WTC11 (cell line): ENCODE measurements around the gene XPR1. TPM values are rescaled to one million over a fixed set of nuclear protein-coding genes. Genes with fewer than 3 reads are reported as not detected.

Source experiments
- ATAC-seq: fragments of 200-7000 bp; cut with Tn5 transposase; 2 replicates; pipeline ENCODE4 v1.10.0; 2021; ENCODE audit warnings: mild to moderate bottlenecking, moderate library complexity
- CTCF ChIA-PET: fragments of 300-600 bp; sonication (Branson Sonifier 250); formaldehyde crosslinking; loops from one replicate; lab custom pipeline; 2021; ENCODE audit warnings: antibody characterized with exemption; lab: Charles Lee
- POLR2A ChIA-PET: fragments of 350-600 bp; sonication (Branson Sonifier 250); formaldehyde crosslinking; loops from one replicate; lab custom pipeline; 2021; ENCODE audit warnings: antibody characterized with exemption; lab: Charles Lee
- DNase-seq: peaks from one replicate; pipeline ENCODE4 v3.0.0; 2021; ENCODE audit warnings: low spot score
- H3K27ac Mint-ChIP-seq: 2 replicates; pipeline ENCODE4 v1.8.0; 2021; ENCODE audit warnings: mixed read lengths
- H3K27me3 Mint-ChIP-seq: 2 replicates; pipeline ENCODE4 v1.8.0; 2021; ENCODE audit warnings: low read depth, mild to moderate bottlenecking, moderate library complexity, mixed read lengths
- H3K36me3 Mint-ChIP-seq: 2 replicates; pipeline ENCODE4 v1.8.0; 2021; ENCODE audit warnings: mixed read lengths
- H3K4me1 Mint-ChIP-seq: 2 replicates; pipeline ENCODE4 v1.8.0; 2022; ENCODE audit warnings: mixed read lengths
- H3K4me3 Mint-ChIP-seq: 2 replicates; pipeline ENCODE4 v1.8.0; 2021; ENCODE audit warnings: mild to moderate bottlenecking, moderate library complexity, mixed read lengths
- H3K9me3 Mint-ChIP-seq: 2 replicates; pipeline ENCODE4 v1.8.0; 2021; ENCODE audit warnings: mixed read lengths
- ATF2 ChIP-seq: sonication (generic); formaldehyde crosslinking; IDR thresholded peaks from 2 replicates; pipeline ENCODE4 v1.8.1; 2022; ENCODE audit warnings: low read depth, missing genetic modification reagents, borderline replicate concordance
- CREB1 ChIP-seq: sonication (generic); formaldehyde crosslinking; IDR thresholded peaks from 2 replicates; pipeline ENCODE4 v1.8.0; 2023; ENCODE audit warnings: mild to moderate bottlenecking, missing genetic modification reagents
- E2F4 ChIP-seq: sonication (generic); formaldehyde crosslinking; IDR thresholded peaks from 2 replicates; pipeline ENCODE4 v1.8.1; 2022; ENCODE audit warnings: low read depth, mild to moderate bottlenecking, moderate library complexity, missing genetic modification reagents, borderline replicate concordance
- ELF4 ChIP-seq: sonication (generic); formaldehyde crosslinking; IDR thresholded peaks from 2 replicates; pipeline ENCODE4 v1.8.1; 2022; ENCODE audit warnings: low read depth, mild to moderate bottlenecking, moderate library complexity, missing genetic modification reagents
- ERG ChIP-seq: fragments of 250-450 bp; sonication (Bioruptor Pico); IDR thresholded peaks from 2 replicates; pipeline ENCODE4 v1.8.0; 2021; ENCODE audit warnings: mild to moderate bottlenecking
- ETV6 ChIP-seq: sonication (generic); formaldehyde crosslinking; IDR thresholded peaks from 2 replicates; pipeline ENCODE4 v1.8.1; 2022; ENCODE audit warnings: mild to moderate bottlenecking, missing genetic modification reagents
- FOXJ3 ChIP-seq: sonication (generic); formaldehyde crosslinking; IDR thresholded peaks from 2 replicates; pipeline ENCODE4 v1.9.0; 2021; ENCODE audit warnings: missing genetic modification reagents, mild to moderate bottlenecking, borderline replicate concordance
- FOXP4 ChIP-seq: sonication (generic); formaldehyde crosslinking; IDR thresholded peaks from 2 replicates; pipeline ENCODE4 v1.8.0; 2022; ENCODE audit warnings: mild to moderate bottlenecking, missing genetic modification reagents
- OVOL2 ChIP-seq: fragments of 250-450 bp; sonication (Bioruptor Pico); IDR thresholded peaks from 2 replicates; pipeline ENCODE4 v1.9.0; 2021; ENCODE audit warnings: mild to moderate bottlenecking, borderline replicate concordance
- PRRX2 ChIP-seq: fragments of 250-450 bp; sonication (Bioruptor Pico); IDR thresholded peaks from 2 replicates; pipeline ENCODE4 v1.8.0; 2021; ENCODE audit warnings: mild to moderate bottlenecking
- SMAD4 ChIP-seq: sonication (generic); formaldehyde crosslinking; IDR thresholded peaks from 2 replicates; pipeline ENCODE4 v1.8.0; 2022; ENCODE audit warnings: mild to moderate bottlenecking, missing genetic modification reagents
- STAT6 ChIP-seq: sonication (generic); formaldehyde crosslinking; conservative IDR thresholded peaks from 2 replicates; pipeline ENCODE4 v1.8.1; 2023; ENCODE audit warnings: mild to moderate bottlenecking, low read depth, missing genetic modification reagents, moderate library complexity
- TEAD1 ChIP-seq: sonication (generic); formaldehyde crosslinking; IDR thresholded peaks from 2 replicates; pipeline ENCODE4 v1.8.0; 2022; ENCODE audit warnings: mild to moderate bottlenecking, missing genetic modification reagents
- ZBTB21 ChIP-seq: sonication (generic); formaldehyde crosslinking; IDR thresholded peaks from 2 replicates; pipeline ENCODE4 v1.8.1; 2023; ENCODE audit warnings: mild to moderate bottlenecking, missing genetic modification reagents, borderline replicate concordance
- ZBTB43 ChIP-seq: sonication (generic); formaldehyde crosslinking; IDR thresholded peaks from 2 replicates; pipeline ENCODE4 v1.8.1; 2023; ENCODE audit warnings: mild to moderate bottlenecking, missing genetic modification reagents
- ZMAT4 ChIP-seq: fragments of 250-450 bp; sonication (Bioruptor Pico); IDR thresholded peaks from 2 replicates; pipeline ENCODE4 v1.9.0; 2021; ENCODE audit warnings: mild to moderate bottlenecking
- ZNF281 ChIP-seq: sonication (generic); formaldehyde crosslinking; IDR thresholded peaks from 2 replicates; pipeline ENCODE4 v1.8.0; 2023; ENCODE audit warnings: mild to moderate bottlenecking, missing genetic modification reagents
- ZNF396 ChIP-seq: fragments of 250-450 bp; sonication (Bioruptor Pico); IDR thresholded peaks from 2 replicates; pipeline ENCODE4 v1.8.0; 2021; ENCODE audit warnings: mild to moderate bottlenecking, moderate library complexity, borderline replicate concordance
- ZNF416 ChIP-seq: fragments of 250-450 bp; sonication (Bioruptor Pico); IDR thresholded peaks from 2 replicates; pipeline ENCODE4 v1.9.0; 2021; ENCODE audit warnings: mild to moderate bottlenecking, inconsistent platforms
- total RNA-seq: library from RNA; stranded (reverse); gene quantifications from 3 replicates; pipeline ENCODE4 v1.2.3, GENCODE V29; 2021

XPR1 gene
- total RNA-seq, 1 experiment from 2014 or later: 34.6 TPM

GRCh38 chr1:180922631-180923015 is 290.8 kb downstream of the XPR1 start:
- Mint-ChIP-seq H3K27me3 (no peaks in the 10 kb centered on the region; the same call in 1 of the 2 replicates), H3K4me1 (peaks cover 64% of the 10 kb centered on the region), H3K36me3 (no peaks in the 10 kb centered on the region), H3K4me3 (peak overlapping the region; percentile 18; the same call in 1 of the 2 replicates), H3K9me3 (no peaks in the 10 kb centered on the region), H3K27ac (peak overlapping the region; percentile 91)
- ATAC-seq: no peak
- CTCF ChIA-PET: interaction anchor here (0.9 to 1.8 kb wide), 15 partner anchors 8 to 407 kb away, joined by 3 to 21 read pairs (median 4); partner anchors contain the start of gene KIAA1614
- POLR2A ChIA-PET: interaction anchor here (1.0 to 1.8 kb wide), 9 partner anchors 9 to 421 kb away, joined by 3 to 22 read pairs (median 5); partner anchors contain the start of gene KIAA1614
- TF ChIP-seq OVOL2 (CRISPR knock-in tag) (no peak), E2F4 (CRISPR knock-in tag) (no peak), ZNF396 (no peak), ZMAT4 (CRISPR knock-in tag) (no peak), ATF2 (CRISPR knock-in tag) (no peak), ZBTB43 (CRISPR knock-in tag) (no peak), ZNF416 (no peak), CREB1 (CRISPR knock-in tag) (no peak), FOXP4 (CRISPR knock-in tag) (no peak), ERG (CRISPR knock-in tag) (no peak)
- DNase-seq: no peak

- Mint-ChIP-seq H3K9me3 (no peaks in the 10 kb centered on the region), H3K36me3 (no peaks in the 10 kb centered on the region), H3K27ac (peak overlapping the region; percentile 97), H3K27me3 (no peaks in the 10 kb centered on the region; the same call in 1 of the 2 replicates), H3K4me1 (peaks cover 66% of the 10 kb centered on the region), H3K4me3 (peak overlapping the region; percentile 50)
- CTCF ChIA-PET: interaction anchor here (0.7 to 1.8 kb wide), 17 partner anchors 8 to 408 kb away, joined by 3 to 21 read pairs (median 4); partner anchors contain the start of gene KIAA1614
- DNase-seq (peak; percentile 80), ATAC-seq (peak; percentile 93)
- POLR2A ChIA-PET: interaction anchor here (1.0 to 1.8 kb wide), 9 partner anchors 8 to 421 kb away, joined by 3 to 22 read pairs (median 5); partner anchors contain the start of gene KIAA1614
- TF ChIP-seq ELF4 (CRISPR knock-in tag) (no peak), FOXJ3 (CRISPR knock-in tag) (no peak), ZNF281 (CRISPR knock-in tag) (0 out of 2 replicates have a peak, but pooled peaks have one; percentile 52), STAT6 (CRISPR knock-in tag) (0 out of 2 replicates have a peak, but pooled peaks have one; percentile 39), PRRX2 (CRISPR knock-in tag) (no peak), ZBTB21 (CRISPR knock-in tag) (0 out of 2 replicates have a peak, but pooled peaks have one; percentile 36), TEAD1 (CRISPR knock-in tag) (peak; percentile 99; the same call in 1 of the 2 replicates), SMAD4 (no peak), ETV6 (CRISPR knock-in tag) (peak; percentile 36; the same call in 1 of the 2 replicates)
These were observed 291.4 kb downstream of the XPR1 start for GRCh38 chr1:180923021-180923841.
